Stomach (tissue), 4 donors: ENCODE results near the gene SLC16A2.

ENCODE experiments used
- CTCF ChIP-seq, 7 experiments: fragments of 450-650 bp in 4 of 7; fragments of 200-600 bp in 3 of 7; sonication (generic) in 3 of 7; IDR thresholded peaks; one replicate each; pipeline ENCODE4 v1.5.1; 2016 to 2019; ENCODE audit warnings: antibody characterized with exemption in 7 of 7, control low read depth in 2 of 7, mild to moderate bottlenecking in 1 of 7
- EP300 ChIP-seq: sonication (generic); formaldehyde crosslinking; IDR thresholded peaks from one replicate; pipeline ENCODE4 v1.6.1; 2017; ENCODE audit warnings: antibody characterized with exemption
- POLR2AphosphoS5 ChIP-seq, 3 donors: sonication (generic); formaldehyde crosslinking; IDR thresholded peaks; one replicate each; pipeline ENCODE4 v1.6.1; 2016; ENCODE audit warnings: antibody characterized with exemption in 3 of 3

GRCh38 chrX:74511704-74512103, 90.4 kb downstream of the SLC16A2 start:
- TF ChIP-seq CTCF (IDR thresholded peaks at IDR 0.05) (no peak), EP300 (no peak), POLR2AphosphoS5 (IDR thresholded peaks at IDR 0.05) (no peak)
